ENCODE results near the gene PRRT2. TPM values are rescaled to one million over a fixed set of nuclear protein-coding genes. Genes with fewer than 3 reads are reported as not detected.
"Not testable (repeated sequence)": the region's sequence is repeated elsewhere in the genome, so short reads cannot be mapped to it uniquely, and the experiment has no call there.

PRRT2 gene
- total and polyA plus RNA-seq, 5 donors from 2014 or later = 0.06 to 1.9 (median 0.17) TPM; not detected in 2

- Mint-ChIP-seq H3K4me1 (peaks cover 6 to 92% (median 39%) of the 10 kb centered on the region in 4 donors), H3K4me3 (peak overlapping the region; percentile 75 to 90 (median 86)), H3K27ac (peak overlapping the region; percentile 89 to 97 (median 95)), H3K9me3 (no peaks in the 10 kb centered on the region), H3K36me3 (peaks cover 3% of the 10 kb centered on the region), H3K27me3 (no peaks in the 10 kb centered on the region)
- no peaks in the 10 kb centered on the region for H3K9me3 ChIP-seq (ENCODE audit: control insufficient read depth in 2 of 2, low read length in 2 of 2)
- peaks cover 7% of the 10 kb centered on the region for H3K36me3 ChIP-seq (ENCODE audit: control insufficient read depth, insufficient read depth, low read length)
- DNase-seq (peak in 1 of 3 donors; percentile 68), ATAC-seq (ENCODE audit: low read depth in 2 of 2) (peak; percentile 17 to 22)
- H3K27ac ChIP-seq (ENCODE audit: insufficient read depth, low read length, poor library complexity, severe bottlenecking) = peak overlapping the region; percentile 63
- H3K4me3 ChIP-seq (ENCODE audit: low read depth, low read length) = peak overlapping the region; percentile 37
- H3K4me1 ChIP-seq (ENCODE audit: control insufficient read depth, insufficient read depth, low read length, poor library complexity, severe bottlenecking) = peaks cover 84% of the 10 kb centered on the region
- H3K27me3 ChIP-seq (ENCODE audit: control insufficient read depth, insufficient read depth, low read length) = no peaks in the 10 kb centered on the region
Measured at GRCh38 chr16:29825145-29826044, 13.4 kb downstream of the PRRT2 start.

- no peaks in the 10 kb centered on the region for H3K27me3 ChIP-seq (ENCODE audit: control insufficient read depth, insufficient read depth, low read length)
- Mint-ChIP-seq H3K4me1 (peaks cover 6 to 88% (median 35%) of the 10 kb centered on the region in 4 donors), H3K27ac (peak overlapping the region in 2 of 3 donors; percentile 89 to 91), H3K4me3 (peak overlapping the region in 3 of 4 donors; percentile 71 to 86 (median 85)), H3K27me3 (no peaks in the 10 kb centered on the region), H3K36me3 (peaks cover 3% of the 10 kb centered on the region), H3K9me3 (no peaks in the 10 kb centered on the region)
- H3K27ac ChIP-seq (ENCODE audit: insufficient read depth, low read length, poor library complexity, severe bottlenecking) = no peak overlapping the region
- ATAC-seq (ENCODE audit: low read depth in 2 of 2) (no peak), DNase-seq (no peak)
- no peak overlapping the region for H3K4me3 ChIP-seq (ENCODE audit: low read depth, low read length)
- H3K9me3 ChIP-seq (ENCODE audit: control insufficient read depth in 2 of 2, low read length in 2 of 2) = no peaks in the 10 kb centered on the region
- H3K4me1 ChIP-seq (ENCODE audit: control insufficient read depth, insufficient read depth, low read length, poor library complexity, severe bottlenecking) = peaks cover 75% of the 10 kb centered on the region
- H3K36me3 ChIP-seq (ENCODE audit: control insufficient read depth, insufficient read depth, low read length) = peaks cover 14% of the 10 kb centered on the region
Measured at GRCh38 chr16:29826342-29826695, 14.3 kb downstream of the PRRT2 start.

DNA sequence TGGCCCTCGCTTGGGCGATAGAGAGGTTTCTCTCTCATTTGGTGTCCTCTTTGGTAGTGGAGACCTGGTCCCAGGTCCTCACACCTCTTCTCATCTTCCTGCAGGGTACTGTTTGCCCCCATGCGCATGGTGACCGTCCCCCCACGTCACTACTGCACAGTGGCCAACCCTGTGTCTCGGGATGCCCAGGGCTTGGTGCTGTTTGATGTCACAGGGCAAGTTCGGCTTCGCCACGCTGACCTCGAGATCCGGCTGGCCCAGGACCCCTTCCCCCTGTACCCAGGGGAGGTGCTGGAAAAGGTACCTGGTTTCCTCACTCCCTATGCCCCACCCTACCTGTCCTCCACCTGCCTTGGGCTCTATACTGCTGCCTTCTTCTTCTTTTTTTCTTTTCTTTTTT is 18.8 kb downstream of the PRRT2 start:
- Mint-ChIP-seq H3K4me1 (peaks cover 6 to 47% (median 21%) of the 10 kb centered on the region in 4 donors), H3K4me3 (no peak overlapping the region), H3K27me3 (no peaks in the 10 kb centered on the region), H3K27ac (no peak overlapping the region), H3K36me3 (peaks cover 20% of the 10 kb centered on the region), H3K9me3 (no peaks in the 10 kb centered on the region)
- Histone ChIP-seq H3K4me1 (ENCODE audit: control insufficient read depth, insufficient read depth, low read length, poor library complexity, severe bottlenecking) (peaks cover 30% of the 10 kb centered on the region), H3K27me3 (ENCODE audit: control insufficient read depth, insufficient read depth, low read length) (no peaks in the 10 kb centered on the region), H3K36me3 (ENCODE audit: control insufficient read depth, insufficient read depth, low read length) (peaks cover 49% of the 10 kb centered on the region), H3K27ac (ENCODE audit: insufficient read depth, low read length, poor library complexity, severe bottlenecking) (no peak overlapping the region), H3K4me3 (ENCODE audit: low read depth, low read length) (no peak overlapping the region), H3K9me3 (ENCODE audit: control insufficient read depth in 2 of 2, low read length in 2 of 2) (no peaks in the 10 kb centered on the region)
- ATAC-seq (ENCODE audit: low read depth in 2 of 2) (no peak), DNase-seq (no peak)

- DNase-seq (no peak), ATAC-seq (ENCODE audit: low read depth in 2 of 2) (no peak)
- H3K4me3 ChIP-seq (ENCODE audit: low read depth, low read length) = no peak overlapping the region
- peaks cover 6 to 40% (median 19%) of the 10 kb centered on the region in 4 donors for H3K4me1 Mint-ChIP-seq
- peaks cover 21% of the 10 kb centered on the region for H3K36me3 Mint-ChIP-seq
- H3K4me3 Mint-ChIP-seq = no peak overlapping the region
- H3K27ac Mint-ChIP-seq = peak overlapping the region in 1 of 3 donors; percentile 52
- H3K27me3 Mint-ChIP-seq = no peaks in the 10 kb centered on the region
- H3K27ac ChIP-seq (ENCODE audit: insufficient read depth, low read length, poor library complexity, severe bottlenecking) = no peak overlapping the region
- peaks cover 54% of the 10 kb centered on the region for H3K36me3 ChIP-seq (ENCODE audit: control insufficient read depth, insufficient read depth, low read length)
- H3K27me3 ChIP-seq (ENCODE audit: control insufficient read depth, insufficient read depth, low read length) = no peaks in the 10 kb centered on the region
- H3K4me1 ChIP-seq (ENCODE audit: control insufficient read depth, insufficient read depth, low read length, poor library complexity, severe bottlenecking) = peaks cover 23% of the 10 kb centered on the region
- H3K9me3 Mint-ChIP-seq = no peaks in the 10 kb centered on the region
- H3K9me3 ChIP-seq (ENCODE audit: control insufficient read depth in 2 of 2, low read length in 2 of 2) = no peaks in the 10 kb centered on the region
Measured at GRCh38 chr16:29831490-29831889, 19.5 kb downstream of the PRRT2 start.

- H3K27ac ChIP-seq (ENCODE audit: insufficient read depth, low read length, poor library complexity, severe bottlenecking); H3K9me3 Mint-ChIP-seq; H3K4me1 ChIP-seq (ENCODE audit: control insufficient read depth, insufficient read depth, low read length, poor library complexity, severe bottlenecking); H3K4me3 Mint-ChIP-seq; H3K27me3 Mint-ChIP-seq; ATAC-seq (ENCODE audit: low read depth in 2 of 2); DNase-seq; H3K9me3 ChIP-seq (ENCODE audit: control insufficient read depth in 2 of 2, low read length in 2 of 2); H3K27me3 ChIP-seq (ENCODE audit: control insufficient read depth, insufficient read depth, low read length); H3K4me3 ChIP-seq (ENCODE audit: low read depth, low read length): not testable (repeated sequence)
- peaks cover 0 to 25% (median 12%) of the 10 kb centered on the region in 4 donors for H3K4me1 Mint-ChIP-seq
- peak overlapping the region in 1 of 3 donors; percentile 46 for H3K27ac Mint-ChIP-seq
- peaks cover 68% of the 10 kb centered on the region for H3K36me3 ChIP-seq (ENCODE audit: control insufficient read depth, insufficient read depth, low read length)
- peaks cover 33% of the 10 kb centered on the region for H3K36me3 Mint-ChIP-seq
Measured at GRCh38 chr16:29833219-29833618, 21.2 kb downstream of the PRRT2 start.

- H3K27me3 ChIP-seq (ENCODE audit: control insufficient read depth, insufficient read depth, low read length) = no peaks in the 10 kb centered on the region
- H3K4me3 ChIP-seq (ENCODE audit: low read depth, low read length) = no peak overlapping the region
- Mint-ChIP-seq H3K27me3 (no peaks in the 10 kb centered on the region), H3K36me3 (peaks cover 34% of the 10 kb centered on the region), H3K4me3 (no peak overlapping the region), H3K9me3 (no peaks in the 10 kb centered on the region), H3K27ac (no peak overlapping the region), H3K4me1 (peaks cover 0 to 18% (median 9%) of the 10 kb centered on the region in 4 donors)
- peaks cover 76% of the 10 kb centered on the region for H3K36me3 ChIP-seq (ENCODE audit: control insufficient read depth, insufficient read depth, low read length)
- peaks cover 5% of the 10 kb centered on the region for H3K4me1 ChIP-seq (ENCODE audit: control insufficient read depth, insufficient read depth, low read length, poor library complexity, severe bottlenecking)
- no peak for ATAC-seq (ENCODE audit: low read depth in 2 of 2)
- DNase-seq = no peak
- H3K27ac ChIP-seq (ENCODE audit: insufficient read depth, low read length, poor library complexity, severe bottlenecking) = no peak overlapping the region
- H3K9me3 ChIP-seq (ENCODE audit: control insufficient read depth in 2 of 2, low read length in 2 of 2) = no peaks in the 10 kb centered on the region
Measured at GRCh38 chr16:29834079-29834478, 22.1 kb downstream of the PRRT2 start.

- H3K27ac Mint-ChIP-seq = peak overlapping the region in 1 of 3 donors; percentile 77
- DNase-seq (no peak), ATAC-seq (ENCODE audit: low read depth in 2 of 2) (no peak)
- Histone ChIP-seq H3K9me3 (ENCODE audit: control insufficient read depth in 2 of 2, low read length in 2 of 2) (no peaks in the 10 kb centered on the region), H3K27me3 (ENCODE audit: control insufficient read depth, insufficient read depth, low read length) (no peaks in the 10 kb centered on the region), H3K4me3 (ENCODE audit: low read depth, low read length) (no peak overlapping the region), H3K36me3 (ENCODE audit: control insufficient read depth, insufficient read depth, low read length) (peaks cover 81% of the 10 kb centered on the region), H3K4me1 (ENCODE audit: control insufficient read depth, insufficient read depth, low read length, poor library complexity, severe bottlenecking) (no peaks in the 10 kb centered on the region), H3K27ac (ENCODE audit: insufficient read depth, low read length, poor library complexity, severe bottlenecking) (no peak overlapping the region)
- H3K4me3 Mint-ChIP-seq = no peak overlapping the region
- H3K27me3 Mint-ChIP-seq = no peaks in the 10 kb centered on the region
- H3K4me1 Mint-ChIP-seq = peaks cover 0 to 5% (median 4%) of the 10 kb centered on the region in 4 donors
- H3K9me3 Mint-ChIP-seq = no peaks in the 10 kb centered on the region
- H3K36me3 Mint-ChIP-seq = peaks cover 39% of the 10 kb centered on the region
Measured at GRCh38 chr16:29835926-29836325, 23.9 kb downstream of the PRRT2 start.

Measured in CD4-positive, CD25-positive, alpha-beta regulatory T cell (primary cell).